A673 (cell line): ENCODE data around the gene HOXB8. TPM values are rescaled to one million over a fixed set of nuclear protein-coding genes. Genes with fewer than 3 reads are reported as not detected.

Source experiments
- BruUV-seq: library from RNA; stranded (reverse); fragments of 400-500 nt; replicated peaks from 2 replicates; lab custom pipeline; 2021; lab: Mats Ljungman, UMichigan
- CTCF ChIA-PET: fragments of 300-600 bp; sonication (Branson Sonifier 250); formaldehyde crosslinking; loops from one replicate; lab custom pipeline; 2022; ENCODE audit warnings: antibody characterized with exemption; lab: Charles Lee
- POLR2A ChIA-PET: fragments of 300-600 bp; sonication (Branson Sonifier 250); formaldehyde crosslinking; loops from one replicate; lab custom pipeline; 2022; ENCODE audit warnings: antibody characterized with exemption; ENCODE audit not compliant: low non-redundant PET; lab: Charles Lee
- DNase-seq: peaks from one replicate; pipeline ENCODE4 v3.0.0-alpha.2; 2015; ENCODE audit warnings: low spot score
- H3K27ac ChIP-seq: fragments of 200-600 bp; sonication (generic); 2 replicates; pipeline ENCODE4 v1.5.1; 2016; ENCODE audit warnings: mixed run types, low read depth, mild to moderate bottlenecking, mixed read lengths, antibody characterized with exemption, low read length; ENCODE audit not compliant: poor library complexity, severe bottlenecking
- H3K27me3 ChIP-seq: fragments of 200-600 bp; sonication (generic); replicated peaks from 2 replicates; pipeline ENCODE4 v1.6.1; 2017; ENCODE audit warnings: mixed run types, low read depth, mild to moderate bottlenecking, mixed read lengths, antibody characterized with exemption, low read length; ENCODE audit not compliant: insufficient read depth, poor library complexity
- H3K36me3 ChIP-seq: fragments of 200-600 bp; sonication (generic); 2 replicates; pipeline ENCODE4 v1.6.1; 2016; ENCODE audit warnings: mixed run types, mild to moderate bottlenecking, mixed read lengths, antibody characterized with exemption, low read length; ENCODE audit not compliant: insufficient read depth, poor library complexity, severe bottlenecking
- H3K4me1 ChIP-seq: fragments of 200-600 bp; sonication (generic); 2 replicates; pipeline ENCODE4 v1.6.1; 2017; ENCODE audit warnings: mixed run types, mild to moderate bottlenecking, mixed read lengths, antibody characterized with exemption, low read length; ENCODE audit not compliant: insufficient read depth, poor library complexity, severe bottlenecking
- H3K4me3 ChIP-seq: fragments of 200-600 bp; sonication (generic); 2 replicates; pipeline ENCODE4 v1.5.1; 2016; ENCODE audit warnings: low read depth, mixed run types, mild to moderate bottlenecking, mixed read lengths, low read length; ENCODE audit not compliant: poor library complexity, severe bottlenecking
- H3K9me3 ChIP-seq: fragments of 200-600 bp; sonication (generic); 2 replicates; pipeline ENCODE4 v1.6.1; 2016; ENCODE audit warnings: mixed run types, low read depth, mild to moderate bottlenecking, mixed read lengths, antibody characterized with exemption, low read length; ENCODE audit not compliant: poor library complexity, severe bottlenecking
- EZH2 ChIP-seq: fragments of 200-600 bp; sonication (generic); IDR thresholded peaks from 2 replicates; pipeline ENCODE4 v1.6.1; 2017; ENCODE audit warnings: borderline replicate concordance, low read depth, mild to moderate bottlenecking, mixed read lengths, antibody characterized with exemption, low read length; ENCODE audit not compliant: poor library complexity, severe bottlenecking
- intact Hi-C: fragments of 100-400 bp; cut with micrococcal nuclease; formaldehyde crosslinking; loops from one replicate; pipeline ENCODE4 v1.10.0; 2022; ENCODE audit not compliant: unreplicated experiment
- total RNA-seq: library from RNA; stranded (reverse); gene quantifications from 2 replicates; pipeline ENCODE4 v1.2.3, GENCODE V29; 2021
- TF ChIP-seq, protein P1 (sequence below): fragments of 300-800, 200-600 bp; sonication (generic); conservative IDR thresholded peaks from 2 replicates; pipeline ENCODE4 v1.5.1; 2017; ENCODE audit warnings: low read depth, mild to moderate bottlenecking, antibody characterized with exemption, low read length, moderate library complexity, mixed read lengths

HOXB8 gene
- total RNA-seq, 1 experiment from 2014 or later = 13.1 TPM

DNA sequence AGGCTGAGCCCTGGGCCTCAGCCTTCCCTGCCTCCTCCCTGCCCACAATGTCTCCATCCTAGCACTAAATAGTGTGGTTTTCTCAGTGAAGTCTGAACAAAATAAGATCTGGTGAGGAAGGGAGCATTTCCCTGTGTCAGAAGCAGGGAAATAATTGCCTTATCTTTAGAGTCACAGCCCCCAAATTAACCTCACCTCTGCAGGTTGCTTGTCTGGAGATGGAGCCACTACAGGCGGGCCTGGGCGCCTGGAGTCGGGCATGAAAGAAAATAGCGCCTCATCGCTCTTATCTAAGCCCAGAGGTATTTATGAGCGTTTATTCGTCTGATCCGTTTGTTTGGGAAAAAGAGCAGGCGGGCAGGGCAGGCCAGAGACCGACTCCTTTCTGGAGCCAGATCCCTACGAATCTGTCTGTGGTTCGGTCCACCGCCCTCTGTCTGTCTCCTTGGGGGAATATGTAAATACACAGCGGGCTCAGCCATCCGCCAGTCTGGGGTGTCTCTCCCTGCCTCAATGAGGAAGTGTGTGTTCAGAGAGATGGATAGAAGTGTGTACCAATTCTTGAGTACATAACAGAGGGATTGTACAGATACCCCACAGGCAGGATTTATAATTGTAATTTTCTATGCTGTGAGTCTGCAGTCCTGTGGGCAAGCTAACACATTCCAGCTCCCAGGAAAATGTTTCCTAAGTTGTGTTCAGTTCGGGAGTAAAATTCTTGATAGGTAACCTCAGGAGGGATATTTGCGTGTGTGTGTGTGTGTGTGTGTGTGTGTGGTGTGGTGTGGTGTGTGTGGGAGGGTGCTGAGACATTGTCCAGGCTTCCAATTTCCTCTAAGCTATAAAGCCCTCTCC, 14.6 kb downstream of the HOXB8 start:
- Histone ChIP-seq H3K4me3 (no peak overlapping the region), H3K27me3 (no peaks in the 10 kb centered on the region), H3K4me1 (peaks cover 35% of the 10 kb centered on the region), H3K36me3 (peaks cover 5% of the 10 kb centered on the region), H3K9me3 (no peaks in the 10 kb centered on the region), H3K27ac (no peak overlapping the region)
- ChIA-PET CTCF (no interaction called here), POLR2A (no interaction called here)
- TF ChIP-seq, protein P1, sequence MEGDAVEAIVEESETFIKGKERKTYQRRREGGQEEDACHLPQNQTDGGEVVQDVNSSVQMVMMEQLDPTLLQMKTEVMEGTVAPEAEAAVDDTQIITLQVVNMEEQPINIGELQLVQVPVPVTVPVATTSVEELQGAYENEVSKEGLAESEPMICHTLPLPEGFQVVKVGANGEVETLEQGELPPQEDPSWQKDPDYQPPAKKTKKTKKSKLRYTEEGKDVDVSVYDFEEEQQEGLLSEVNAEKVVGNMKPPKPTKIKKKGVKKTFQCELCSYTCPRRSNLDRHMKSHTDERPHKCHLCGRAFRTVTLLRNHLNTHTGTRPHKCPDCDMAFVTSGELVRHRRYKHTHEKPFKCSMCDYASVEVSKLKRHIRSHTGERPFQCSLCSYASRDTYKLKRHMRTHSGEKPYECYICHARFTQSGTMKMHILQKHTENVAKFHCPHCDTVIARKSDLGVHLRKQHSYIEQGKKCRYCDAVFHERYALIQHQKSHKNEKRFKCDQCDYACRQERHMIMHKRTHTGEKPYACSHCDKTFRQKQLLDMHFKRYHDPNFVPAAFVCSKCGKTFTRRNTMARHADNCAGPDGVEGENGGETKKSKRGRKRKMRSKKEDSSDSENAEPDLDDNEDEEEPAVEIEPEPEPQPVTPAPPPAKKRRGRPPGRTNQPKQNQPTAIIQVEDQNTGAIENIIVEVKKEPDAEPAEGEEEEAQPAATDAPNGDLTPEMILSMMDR = no peak
- no peak for TF ChIP-seq EZH2
- intact Hi-C loops = no loop called here
- no peak for DNase-seq
- no TSS peak for BruUV-seq

DNA sequence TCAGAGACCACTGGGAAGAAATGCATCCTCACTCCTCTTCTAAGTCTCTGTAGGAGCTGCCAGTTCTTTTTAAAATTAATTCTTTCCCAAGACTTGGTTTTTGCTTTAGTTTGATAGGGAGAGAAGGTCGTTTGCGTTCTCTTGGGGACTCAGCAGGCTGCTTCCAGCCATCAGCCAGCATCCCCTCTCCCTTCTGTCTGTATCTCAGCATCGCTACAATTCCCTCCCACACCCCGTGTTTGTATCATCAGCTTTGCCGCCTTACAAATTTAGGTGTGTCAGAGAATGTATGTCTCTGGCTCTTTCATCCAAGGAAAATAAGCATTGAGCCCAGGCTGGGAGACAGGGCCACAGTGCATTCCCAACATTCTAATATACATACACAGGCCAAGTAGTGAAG, 15.7 kb downstream of the HOXB8 start:
- Histone ChIP-seq H3K27me3 (no peaks in the 10 kb centered on the region), H3K27ac (no peak overlapping the region), H3K9me3 (no peaks in the 10 kb centered on the region), H3K36me3 (peaks cover 9% of the 10 kb centered on the region), H3K4me3 (no peak overlapping the region), H3K4me1 (peaks cover 35% of the 10 kb centered on the region)
- CTCF ChIA-PET = no interaction called here
- BruUV-seq = no TSS peak
- intact Hi-C loops = no loop called here
- TF ChIP-seq, protein P1 = no peak
- POLR2A ChIA-PET = interaction anchor here (0.5 kb wide), 2 partner anchors 13 to 15 kb away, joined by 5 read pairs; partner anchors contain the start of gene HOXB8
- no peak for DNase-seq

DNA sequence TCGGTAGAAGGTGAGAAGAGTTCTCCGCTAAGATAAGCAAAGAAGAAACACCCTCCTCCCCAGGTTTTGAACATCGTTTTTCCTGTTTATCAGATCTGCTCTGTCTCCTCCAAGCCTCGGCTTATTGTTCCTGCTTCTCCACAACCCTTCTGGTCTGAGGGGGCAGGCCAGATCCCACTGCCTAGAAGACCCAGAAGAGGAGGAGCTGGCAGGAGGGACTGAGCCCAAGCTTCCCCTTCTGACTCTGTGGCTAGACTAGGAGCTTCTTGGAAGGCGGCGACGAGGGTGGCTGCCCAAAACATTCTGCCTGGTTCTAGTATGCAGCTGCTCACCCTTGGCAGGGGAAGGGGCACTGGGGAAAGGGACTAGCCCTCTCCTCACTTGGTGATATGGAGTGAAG, 16.4 kb downstream of the HOXB8 start:
- TF ChIP-seq, protein P1 = no peak
- no peak for TF ChIP-seq EZH2
- no TSS peak for BruUV-seq
- CTCF ChIA-PET = interaction anchor here (0.5 kb wide), 1 partner anchor 468 kb away, joined by 4 read pairs; no protein-coding TSS in a partner anchor
- no peaks in the 10 kb centered on the region for H3K27me3 ChIP-seq
- intact Hi-C loops = no loop called here
- no peak for DNase-seq
- H3K36me3 ChIP-seq = peaks cover 9% of the 10 kb centered on the region
- peaks cover 39% of the 10 kb centered on the region for H3K4me1 ChIP-seq
- H3K4me3 ChIP-seq = peak overlapping the region; percentile 50
- no peaks in the 10 kb centered on the region for H3K9me3 ChIP-seq
- no peak overlapping the region for H3K27ac ChIP-seq
- POLR2A ChIA-PET = interaction anchor here (0.5 kb wide), 1 partner anchor 14 kb away, joined by 5 read pairs; no protein-coding TSS in a partner anchor
